Stimulated activated CD4-positive, alpha-beta T cell treated with anti-CD3 and anti-CD28 coated beads, Interleukin-2, amount 100 ng/mL, for 4 hours (primary cell): ENCODE measurements around the gene ZGRF1.
"Not testable (repeated sequence)": the region's sequence is repeated elsewhere in the genome, so short reads cannot be mapped to it uniquely, and the experiment has no call there.

Source experiments
- DNase-seq: peaks from one replicate; pipeline ENCODE4 v3.0.0-alpha.2; 2020; ENCODE audit warnings: low read depth

The ZGRF1 gene

GRCh38 chr4:112636688-112637551 is at the start of gene ZGRF1, which contains the start of gene LARP7:
Gene ZGRF1, minus strand, starts transcription at chr4:112636909. Its CDS starts 3,733 bp downstream, at chr4:112633176.
Gene LARP7, plus strand, starts transcription at chr4:112637143. Its CDS starts 7,527 bp downstream, at chr4:112644670.
- DNase-seq, result peak; percentile 96

GRCh38 chr4:112680996-112681395 is 44.3 kb upstream of the ZGRF1 start:
- no peak for DNase-seq

GRCh38 chr4:112677519-112678091 is 40.9 kb upstream of the ZGRF1 start:
- DNase-seq, result no peak

GRCh38 chr4:112674376-112674775 is 37.7 kb upstream of the ZGRF1 start:
- DNase-seq, result no peak

- no peak for DNase-seq
Measured at GRCh38 chr4:112673686-112674085, 37.0 kb upstream of the ZGRF1 start.

- DNase-seq, result no peak
Measured at GRCh38 chr4:112673076-112673475, 36.4 kb upstream of the ZGRF1 start.

GRCh38 chr4:112668131-112668530 is 31.4 kb upstream of the ZGRF1 start:
- DNase-seq, result no peak

GRCh38 chr4:112664611-112665010 is 27.9 kb upstream of the ZGRF1 start:
- DNase-seq, result no peak

- not testable (repeated sequence) for DNase-seq
Measured at GRCh38 chr4:112656115-112656514, 19.4 kb upstream of the ZGRF1 start.

GRCh38 chr4:112655270-112655669 is 18.6 kb upstream of the ZGRF1 start:
- DNase-seq, result no peak

- DNase-seq, result no peak
Measured at GRCh38 chr4:112652216-112652615, 15.5 kb upstream of the ZGRF1 start.

- no peak for DNase-seq
Measured at GRCh38 chr4:112651641-112652040, 14.9 kb upstream of the ZGRF1 start.

GRCh38 chr4:112650332-112650731 is 13.6 kb upstream of the ZGRF1 start:
- no peak for DNase-seq

GRCh38 chr4:112649055-112649408 is 12.3 kb upstream of the ZGRF1 start:
- DNase-seq, result no peak

- no peak for DNase-seq
Measured at GRCh38 chr4:112648263-112649054, 11.8 kb upstream of the ZGRF1 start.

- no peak for DNase-seq
Measured at GRCh38 chr4:112647785-112648184, 11.1 kb upstream of the ZGRF1 start.

GRCh38 chr4:112646632-112647537 is 10.2 kb upstream of the ZGRF1 start:
- no peak for DNase-seq

GRCh38 chr4:112645541-112646329 is 9.0 kb upstream of the ZGRF1 start:
- no peak for DNase-seq

GRCh38 chr4:112644595-112645535 is 8.2 kb upstream of the ZGRF1 start:
- not testable (repeated sequence) for DNase-seq

- DNase-seq, result no peak
Measured at GRCh38 chr4:112642526-112642925, 5.8 kb upstream of the ZGRF1 start.
